Adrenal gland (tissue), 12 donors: Measurements from ENCODE around the gene CLTRN. TPM values are rescaled to one million over a fixed set of nuclear protein-coding genes. Genes with fewer than 3 reads are reported as not detected.
A peak's percentile ranks its signal among the peaks of the same experiment; 100 is the strongest.

Source experiments
- DNase-seq, 7 donors: peaks; one replicate each; pipeline ENCODE4 v3.0.0-alpha.2; 2019 to 2020
- H3K27ac ChIP-seq, 5 donors: fragments of 200-600 bp; sonication (generic) in 4 of 5; 1 replicate in 3 of 5; 2 replicates in 2 of 5; pipeline versions ENCODE4 v1.5.1 to v1.8.0; 2016 to 2020; ENCODE audit warnings: mild to moderate bottlenecking in 1 of 5
- H3K27me3 ChIP-seq: fragments of 200-600 bp; 2 replicates; pipeline ENCODE4 v1.8.0; 2021
- H3K36me3 ChIP-seq, 2 donors: fragments of 200-600 bp; replicated peaks in 1 of 2; 1 replicate in 1 of 2; 2 replicates in 1 of 2; pipeline versions ENCODE4 v1.5.1 to v1.8.0; 2018 to 2022
- H3K4me1 ChIP-seq, 2 donors: fragments of 200-600 bp; replicated peaks in 1 of 2; 1 replicate in 1 of 2; 2 replicates in 1 of 2; pipeline versions ENCODE4 v1.5.1 to v1.8.0; 2018 to 2021
- H3K4me3 ChIP-seq, 4 donors: fragments of 200-600 bp; sonication (generic) in 3 of 4; one replicate each; pipeline ENCODE4 v1.5.1; 2016 to 2018
- H3K9me3 ChIP-seq, 3 donors: fragments of 200-600 bp; sonication (generic) in 1 of 3; replicated peaks in 1 of 3; 1 replicate in 2 of 3; 2 replicates in 1 of 3; pipeline versions ENCODE4 v1.5.1 to v1.8.0; 2016 to 2021
- POLR2A ChIP-seq, 2 donors: fragments of 450-650 bp; IDR thresholded peaks; one replicate each; pipeline ENCODE4 v1.6.1; 2017; ENCODE audit warnings: antibody characterized with exemption in 2 of 2, mild to moderate bottlenecking in 2 of 2, moderate library complexity in 1 of 2
- WGBS, 4 donors: extraction: QIAGEN DNeasy Blood & Tissue Kit in 2 of 4; methylation state at CpG; one replicate each; pipeline versions ENCODE4 v1.1.5 to v1.1.7; 2013 to 2017; 5-methylcytosine and 5-hydroxymethylcytosine counted together
- intact Hi-C, 2 donors: fragments of 100-400 bp; cut with DNase I; formaldehyde crosslinking; loops; one replicate each; pipeline versions ENCODE4 v1.14.1 to v1.15.0; 2022 to 2023
- polyA plus RNA-seq, 3 donors: library from polyadenylated mRNA; stranded (reverse); fragments of 200-250 nt in 2 of 3; fragments of 350-450 nt in 1 of 3; fragmentation: Illumina TruSeq in 1 of 3; extraction: RNeasy Lipid Tissue Mini Kit (QIAGEN cat#74804) in 1 of 3; gene quantifications; one replicate each; pipeline ENCODE4 v1.2.3, GENCODE V29; 2013 to 2014
- total RNA-seq, 9 donors: library from RNA; depleted of rRNA in 4 of 9; stranded (reverse); fragments of >200 nt in 4 of 9; fragments of 120-200 nt in 1 of 9; fragmentation: NEBNext Ultra II Directional in 1 of 9; extraction: Animal tissue kit (Norgen Biotek cat#: 25700) in 1 of 9; gene quantifications; one replicate each; pipeline versions ENCODE4 v1.1.0 to v1.2.4, GENCODE V29; 2013 to 2023
- TF ChIP-seq, protein P1 (sequence below), 6 experiments: fragments of 450-650 bp in 4 of 6; fragments of 200-600 bp in 2 of 6; sonication (generic) in 1 of 6; IDR thresholded peaks; 1 replicate in 5 of 6; 2 replicates in 1 of 6; pipeline versions ENCODE4 v1.5.1 to v1.8.0; 2016 to 2021; ENCODE audit warnings: antibody characterized with exemption in 6 of 6, mild to moderate bottlenecking in 2 of 6, moderate library complexity in 1 of 6
- donor health status: healthy with polysubstance abuse.
- donor health status: Bipolar disorder and iron deficiency.
- donor health status: DM: yes; HTN: yes; CAD: no.
- donor health status: DM: no; HTN: no; CAD: no.
- donor health status: DM: no; HTN: no; CAD: no.
- donor health status: DM: yes; HTN: yes; CAD: no.

The CLTRN gene
- total and polyA plus RNA-seq, 12 donors, result 0.14 to 1.8 (median 0.69) TPM; not detected in 1

- H3K27me3 ChIP-seq, result no peaks in the 10 kb centered on the region
- WGBS, 4 donors, result 64 to 99% (median 92%) methylated on average over 3 of the region's 3 CpGs
- DNase-seq, result no peak
- H3K27ac ChIP-seq, result no peak overlapping the region
- peaks cover 0 to 11% of the 10 kb centered on the region in 2 donors for H3K36me3 ChIP-seq
- no peaks in the 10 kb centered on the region for H3K4me1 ChIP-seq
- TF ChIP-seq, protein P1, sequence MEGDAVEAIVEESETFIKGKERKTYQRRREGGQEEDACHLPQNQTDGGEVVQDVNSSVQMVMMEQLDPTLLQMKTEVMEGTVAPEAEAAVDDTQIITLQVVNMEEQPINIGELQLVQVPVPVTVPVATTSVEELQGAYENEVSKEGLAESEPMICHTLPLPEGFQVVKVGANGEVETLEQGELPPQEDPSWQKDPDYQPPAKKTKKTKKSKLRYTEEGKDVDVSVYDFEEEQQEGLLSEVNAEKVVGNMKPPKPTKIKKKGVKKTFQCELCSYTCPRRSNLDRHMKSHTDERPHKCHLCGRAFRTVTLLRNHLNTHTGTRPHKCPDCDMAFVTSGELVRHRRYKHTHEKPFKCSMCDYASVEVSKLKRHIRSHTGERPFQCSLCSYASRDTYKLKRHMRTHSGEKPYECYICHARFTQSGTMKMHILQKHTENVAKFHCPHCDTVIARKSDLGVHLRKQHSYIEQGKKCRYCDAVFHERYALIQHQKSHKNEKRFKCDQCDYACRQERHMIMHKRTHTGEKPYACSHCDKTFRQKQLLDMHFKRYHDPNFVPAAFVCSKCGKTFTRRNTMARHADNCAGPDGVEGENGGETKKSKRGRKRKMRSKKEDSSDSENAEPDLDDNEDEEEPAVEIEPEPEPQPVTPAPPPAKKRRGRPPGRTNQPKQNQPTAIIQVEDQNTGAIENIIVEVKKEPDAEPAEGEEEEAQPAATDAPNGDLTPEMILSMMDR (IDR thresholded peaks at IDR 0.05), result no peak
- no peak for TF ChIP-seq POLR2A (IDR thresholded peaks at IDR 0.05)
- intact Hi-C loops, result no loop called here
- no peaks in the 10 kb centered on the region for H3K9me3 ChIP-seq
- no peak overlapping the region for H3K4me3 ChIP-seq
Measured at GRCh38 chrX:15696516-15696915, 31.9 kb upstream of the CLTRN start.

GRCh38 chrX:15694941-15695451 lies 30.4 kb upstream of the CLTRN start:
- 44 to 88% (median 63%) methylated on average over 6 of the region's 6 CpGs for WGBS, 4 donors
- Histone ChIP-seq H3K9me3 (no peaks in the 10 kb centered on the region), H3K36me3 (peaks cover 0 to 19% of the 10 kb centered on the region in 2 donors), H3K4me3 (no peak overlapping the region), H3K27ac (peak overlapping the region in 2 of 5 donors; percentile 5 to 42), H3K4me1 (no peaks in the 10 kb centered on the region), H3K27me3 (no peaks in the 10 kb centered on the region)
- no peak for TF ChIP-seq POLR2A (IDR thresholded peaks at IDR 0.05)
- TF ChIP-seq, protein P1 (IDR thresholded peaks at IDR 0.05), result no peak
- DNase-seq, result peak in 3 of 7 donors; percentile 2 to 50 (median 33)
- intact Hi-C loops, result no loop called here

GRCh38 chrX:15686818-15687685 lies 22.4 kb upstream of the CLTRN start:
- 32 to 40% (median 38%) methylated on average over 6 of the region's 6 CpGs for WGBS, 4 donors
- H3K27me3 ChIP-seq, result no peaks in the 10 kb centered on the region
- H3K9me3 ChIP-seq, result no peaks in the 10 kb centered on the region
- intact Hi-C loops, result no loop called here
- H3K27ac ChIP-seq, result no peak overlapping the region
- TF ChIP-seq POLR2A (IDR thresholded peaks at IDR 0.05), result no peak
- TF ChIP-seq, protein P1 (IDR thresholded peaks at IDR 0.05), result peak; percentile 46 to 86 (median 64)
- peak; percentile 49 to 76 (median 60) for DNase-seq
- peaks cover 0 to 14% of the 10 kb centered on the region in 2 donors for H3K36me3 ChIP-seq
- H3K4me3 ChIP-seq, result no peak overlapping the region
- H3K4me1 ChIP-seq, result no peaks in the 10 kb centered on the region

DNA sequence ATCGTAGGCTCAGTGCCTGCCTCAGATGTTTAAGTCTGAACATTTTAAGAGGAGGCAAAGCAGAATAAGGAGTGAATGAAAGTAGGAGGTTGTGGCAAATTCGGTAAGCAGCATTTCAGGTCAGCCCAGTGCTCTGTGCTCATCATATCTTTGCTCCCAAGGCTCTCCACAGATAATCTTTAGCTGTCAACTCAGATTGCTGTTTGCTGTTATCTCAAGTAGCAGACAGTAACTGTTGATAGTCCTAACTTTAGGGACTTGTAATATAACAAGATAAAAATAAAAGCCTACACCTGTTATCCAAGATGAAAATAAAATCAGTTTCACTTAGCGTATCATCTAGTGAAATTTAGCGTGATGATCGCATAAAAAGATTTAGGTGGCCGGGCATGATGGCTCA lies 18.6 kb upstream of the CLTRN start:
- Histone ChIP-seq H3K27ac (no peak overlapping the region), H3K4me1 (no peaks in the 10 kb centered on the region), H3K9me3 (no peaks in the 10 kb centered on the region), H3K36me3 (no peaks in the 10 kb centered on the region), H3K27me3 (no peaks in the 10 kb centered on the region), H3K4me3 (no peak overlapping the region)
- intact Hi-C loops, result no loop called here
- WGBS, 4 donors, result 73 to 88% (median 83%) methylated on average over 6 of the region's 6 CpGs
- TF ChIP-seq, protein P1 (IDR thresholded peaks at IDR 0.05), result no peak
- TF ChIP-seq POLR2A (IDR thresholded peaks at IDR 0.05), result no peak
- DNase-seq, result no peak
